H9 (cell line): ENCODE data around the gene OR51A4. TPM values are rescaled to one million over a fixed set of nuclear protein-coding genes. Genes with fewer than 3 reads are reported as not detected.

ENCODE experiments used
- DNase-seq: peaks from one replicate; pipeline ENCODE4 v3.0.0-alpha.2; 2017
- H2AFZ ChIP-seq: one replicate; pipeline ENCODE4 v1.6.1; 2013; ENCODE audit warnings: mild to moderate bottlenecking, low read length, control low read depth, moderate library complexity
- H2AK5ac ChIP-seq: 2 replicates; pipeline ENCODE4 v1.6.1; 2013; ENCODE audit warnings: low read length, control low read depth, mixed read lengths; ENCODE audit not compliant: insufficient read length
- H2BK120ac ChIP-seq: one replicate; pipeline ENCODE4 v1.6.1; 2013; ENCODE audit warnings: low read depth, mild to moderate bottlenecking, low read length, control low read depth, inconsistent platforms; ENCODE audit not compliant: poor library complexity, severe bottlenecking
- H2BK12ac ChIP-seq: 2 replicates; pipeline ENCODE4 v1.6.1; 2013; ENCODE audit warnings: low read length, control low read depth, mixed read lengths, low read depth; ENCODE audit not compliant: insufficient read length
- H2BK15ac ChIP-seq: 2 replicates; pipeline ENCODE4 v1.6.1; 2013; ENCODE audit warnings: low read depth, low read length, control low read depth
- H2BK20ac ChIP-seq: one replicate; pipeline ENCODE4 v1.6.1; 2013; ENCODE audit warnings: low read depth, mild to moderate bottlenecking, low read length, control low read depth, inconsistent platforms; ENCODE audit not compliant: poor library complexity, severe bottlenecking
- H2BK5ac ChIP-seq: 2 replicates; pipeline ENCODE4 v1.6.1; 2013; ENCODE audit warnings: low read length, control low read depth, mixed read lengths; ENCODE audit not compliant: insufficient read length
- H3K14ac ChIP-seq: 2 replicates; pipeline ENCODE4 v1.6.1; 2013; ENCODE audit warnings: low read length, control low read depth; ENCODE audit not compliant: insufficient read depth
- H3K18ac ChIP-seq: 2 replicates; pipeline ENCODE4 v1.6.1; 2013; ENCODE audit warnings: low read depth, mild to moderate bottlenecking, mixed read lengths, low read length, control low read depth; ENCODE audit not compliant: insufficient read length
- H3K23ac ChIP-seq: 2 replicates; pipeline ENCODE4 v1.6.1; 2013; ENCODE audit warnings: low read length, control low read depth, mixed read lengths, low read depth; ENCODE audit not compliant: insufficient read length
- H3K23me2 ChIP-seq: 2 replicates; pipeline ENCODE4 v1.6.1; 2013; ENCODE audit warnings: low read depth, mild to moderate bottlenecking, mixed read lengths, low read length, control low read depth; ENCODE audit not compliant: insufficient read length, poor library complexity, severe bottlenecking
- H3K27ac ChIP-seq: 2 replicates; pipeline ENCODE4 v1.5.1; 2013; ENCODE audit warnings: low read length, control low read depth, mixed read lengths, low read depth; ENCODE audit not compliant: insufficient read length
- H3K27me3 ChIP-seq: 2 replicates; pipeline ENCODE4 v1.6.1; 2013; ENCODE audit warnings: low read length, control low read depth, inconsistent platforms; ENCODE audit not compliant: insufficient read depth
- H3K4ac ChIP-seq: 2 replicates; pipeline ENCODE4 v1.6.1; 2013; ENCODE audit warnings: low read depth, mild to moderate bottlenecking, control low read depth, inconsistent platforms, low read length, moderate library complexity
- H3K4me1 ChIP-seq: 2 replicates; pipeline ENCODE4 v1.6.1; 2013; ENCODE audit warnings: low read length, control low read depth, inconsistent platforms; ENCODE audit not compliant: insufficient read depth
- H3K4me2 ChIP-seq: 2 replicates; pipeline ENCODE4 v1.6.1; 2013; ENCODE audit warnings: low read length, control low read depth, mixed read lengths; ENCODE audit not compliant: insufficient read length, insufficient read depth
- H3K56ac ChIP-seq: 2 replicates; pipeline ENCODE4 v1.6.1; 2013; ENCODE audit warnings: low read depth, mild to moderate bottlenecking, mixed read lengths, low read length, control low read depth; ENCODE audit not compliant: insufficient read length
- H3K79me1 ChIP-seq: 2 replicates; pipeline ENCODE4 v1.6.1; 2013; ENCODE audit warnings: low read depth, mild to moderate bottlenecking, moderate library complexity, low read length, control low read depth, inconsistent platforms; ENCODE audit not compliant: insufficient read depth, poor library complexity, severe bottlenecking
- H3K79me2 ChIP-seq: 2 replicates; pipeline ENCODE4 v1.6.1; 2013; ENCODE audit warnings: low read length, control low read depth, inconsistent platforms; ENCODE audit not compliant: insufficient read depth
- H3K9ac ChIP-seq: 2 replicates; pipeline ENCODE4 v1.6.1; 2013; ENCODE audit warnings: low read length, control low read depth, mixed read lengths; ENCODE audit not compliant: insufficient read length; ENCODE audit errors: extremely low read depth
- H3K9me3 ChIP-seq: one replicate; pipeline ENCODE4 v1.6.1; 2013; ENCODE audit warnings: low read depth, low read length, inconsistent platforms; ENCODE audit not compliant: control insufficient read depth
- H3T11ph ChIP-seq: one replicate; pipeline ENCODE4 v1.6.1; 2013; ENCODE audit warnings: mild to moderate bottlenecking, low read length, control low read depth, inconsistent platforms
- H4K20me1 ChIP-seq: one replicate; pipeline ENCODE4 v1.6.1; 2013; ENCODE audit not compliant: control insufficient read depth, insufficient read length, insufficient read depth
- H4K5ac ChIP-seq: 2 replicates; pipeline ENCODE4 v1.6.1; 2013; ENCODE audit warnings: low read depth, mild to moderate bottlenecking, mixed read lengths, low read length, control low read depth; ENCODE audit not compliant: insufficient read length
- H4K8ac ChIP-seq: replicated peaks from 2 replicates; pipeline ENCODE4 v1.6.1; 2013; ENCODE audit warnings: low read length, control low read depth, mixed read lengths, low read depth; ENCODE audit not compliant: insufficient read length
- H4K91ac ChIP-seq: 2 replicates; pipeline ENCODE4 v1.6.1; 2013; ENCODE audit warnings: low read depth, mild to moderate bottlenecking, moderate library complexity, mixed read lengths, low read length, control low read depth; ENCODE audit not compliant: insufficient read length
- H3K27ac Mint-ChIP-seq, 3 experiments: 2 replicates in 2 of 3; 3 replicates in 1 of 3; pipeline ENCODE4 v1.8.0; 2020 to 2021; ENCODE audit warnings: mixed read lengths in 3 of 3, mild to moderate bottlenecking in 1 of 3, moderate library complexity in 1 of 3
- H3K27me3 Mint-ChIP-seq: 2 replicates; pipeline ENCODE4 v1.8.0; 2021; ENCODE audit warnings: low read depth, mild to moderate bottlenecking, moderate library complexity, mixed read lengths
- H3K36me3 Mint-ChIP-seq, 3 experiments: 2 replicates in 2 of 3; 3 replicates in 1 of 3; pipeline ENCODE4 v1.8.0; 2020 to 2021; ENCODE audit warnings: low read depth in 3 of 3, mixed read lengths in 3 of 3; ENCODE audit not compliant: insufficient read depth in 1 of 3
- H3K4me1 Mint-ChIP-seq, 2 experiments: 2 replicates each; pipeline ENCODE4 v1.8.0; 2020; ENCODE audit warnings: mixed read lengths in 2 of 2
- H3K4me3 Mint-ChIP-seq, 2 experiments: 2 replicates in 1 of 2; 3 replicates in 1 of 2; pipeline ENCODE4 v1.8.0; 2020 to 2021; ENCODE audit warnings: mild to moderate bottlenecking in 2 of 2, mixed read lengths in 2 of 2, moderate library complexity in 1 of 2
- H3K9me3 Mint-ChIP-seq, 2 experiments: 2 replicates in 1 of 2; 3 replicates in 1 of 2; pipeline ENCODE4 v1.8.0; 2020; ENCODE audit warnings: mild to moderate bottlenecking in 2 of 2, mixed read lengths in 2 of 2, moderate library complexity in 1 of 2
- CTCF ChIP-seq: fragments of 200-600 bp; sonication (generic); conservative IDR thresholded peaks from 3 replicates; pipeline ENCODE4 v1.8.0; 2021; ENCODE audit warnings: antibody characterized with exemption, mild to moderate bottlenecking
- total RNA-seq: library from RNA; stranded (reverse); gene quantifications from 2 replicates; pipeline ENCODE4 v1.2.1, GENCODE V29; 2021

OR51A4 gene
- total RNA-seq, 1 experiment from 2014 or later, result not detected

GRCh38 chr11:4916581-4916980, 30.8 kb downstream of the OR51A4 start:
- H3K23ac ChIP-seq, result no peak overlapping the region
- no peak overlapping the region for H2BK20ac ChIP-seq
- no peak overlapping the region for H3K4me2 ChIP-seq
- H3K27me3 Mint-ChIP-seq, result no peaks in the 10 kb centered on the region; the same call in 1 of the 2 replicates
- no peaks in the 10 kb centered on the region for H3K9me3 Mint-ChIP-seq
- H3K4me1 Mint-ChIP-seq, result no peaks in the 10 kb centered on the region
- H3K9me3 ChIP-seq, result no peaks in the 10 kb centered on the region
- H3K23me2 ChIP-seq, result no peaks in the 10 kb centered on the region
- H3K27me3 ChIP-seq, result no peaks in the 10 kb centered on the region
- H3K27ac Mint-ChIP-seq, result no peak overlapping the region
- no peak overlapping the region for H3K14ac ChIP-seq
- no peak overlapping the region for H3T11ph ChIP-seq
- no peak overlapping the region for H2BK12ac ChIP-seq
- H3K56ac ChIP-seq, result no peak overlapping the region
- H3K79me1 ChIP-seq, result no peaks in the 10 kb centered on the region
- H2BK120ac ChIP-seq, result no peak overlapping the region
- H2BK15ac ChIP-seq, result no peak overlapping the region
- H3K9ac ChIP-seq, result no peak overlapping the region
- H4K20me1 ChIP-seq, result no peaks in the 10 kb centered on the region
- H3K79me2 ChIP-seq, result no peaks in the 10 kb centered on the region
- DNase-seq, result no peak
- H4K8ac ChIP-seq, result no peak overlapping the region
- no peak overlapping the region for H2AK5ac ChIP-seq
- no peak overlapping the region for H4K5ac ChIP-seq
- no peaks in the 10 kb centered on the region for H3K36me3 Mint-ChIP-seq
- H3K27ac ChIP-seq, result no peak overlapping the region
- H4K91ac ChIP-seq, result no peak overlapping the region
- H3K4me3 Mint-ChIP-seq, result no peak overlapping the region
- H3K18ac ChIP-seq, result no peak overlapping the region
- TF ChIP-seq CTCF, result no peak
- no peak overlapping the region for H2BK5ac ChIP-seq
- no peaks in the 10 kb centered on the region for H3K4me1 ChIP-seq
- H3K4ac ChIP-seq, result no peak overlapping the region
- H2AFZ ChIP-seq, result no peak overlapping the region
